Erythroblast (primary cell): ENCODE measurements around the gene CPLX3.

Experiments used
- DNase-seq, 2 experiments: peaks; one replicate each; lab custom pipeline; 2025; lab: John Stamatoyannopoulos, UW
- GATA1 ChIP-seq: IDR thresholded peaks from 2 replicates; pipeline ENCODE4 v1.6.1; 2011; ENCODE audit warnings: low read depth, mild to moderate bottlenecking, control low read depth, low read length, moderate library complexity
- POLR2A ChIP-seq: IDR thresholded peaks from 2 replicates; pipeline ENCODE4 v1.6.1; 2011; ENCODE audit warnings: mild to moderate bottlenecking, low read length

CPLX3 gene, protein sequence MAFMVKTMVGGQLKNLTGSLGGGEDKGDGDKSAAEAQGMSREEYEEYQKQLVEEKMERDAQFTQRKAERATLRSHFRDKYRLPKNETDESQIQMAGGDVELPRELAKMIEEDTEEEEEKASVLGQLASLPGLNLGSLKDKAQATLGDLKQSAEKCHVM

DNA sequence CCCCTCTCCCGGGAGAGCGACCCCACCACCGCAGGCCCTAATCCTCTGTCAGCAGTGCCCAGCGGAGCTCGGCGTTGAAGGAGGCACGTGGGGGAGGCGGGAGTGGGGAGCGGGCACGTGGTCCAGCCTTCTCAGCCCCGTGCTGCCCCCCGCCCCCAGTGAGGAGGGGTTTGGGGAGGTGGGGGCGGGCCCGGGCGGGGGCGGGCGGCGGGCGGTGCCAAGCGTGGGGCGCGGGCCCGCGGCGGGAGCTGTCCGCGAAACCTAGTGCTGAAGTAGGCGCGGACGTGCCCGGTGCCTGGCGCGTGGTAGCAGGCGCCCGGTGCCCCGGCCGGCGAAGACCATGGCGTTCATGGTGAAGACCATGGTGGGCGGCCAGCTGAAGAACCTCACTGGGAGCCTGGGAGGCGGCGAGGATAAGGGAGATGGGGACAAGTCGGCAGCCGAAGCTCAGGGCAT lies at the start of gene CPLX3:
Gene CPLX3, plus strand, starts transcription at position 264 of the 456 bp plus-strand sequence. Its CDS starts 77 bp downstream, at position 341.
- TF ChIP-seq GATA1 (no peak), POLR2A (no peak)
- peak; percentile 46 to 60 for DNase-seq

DNA sequence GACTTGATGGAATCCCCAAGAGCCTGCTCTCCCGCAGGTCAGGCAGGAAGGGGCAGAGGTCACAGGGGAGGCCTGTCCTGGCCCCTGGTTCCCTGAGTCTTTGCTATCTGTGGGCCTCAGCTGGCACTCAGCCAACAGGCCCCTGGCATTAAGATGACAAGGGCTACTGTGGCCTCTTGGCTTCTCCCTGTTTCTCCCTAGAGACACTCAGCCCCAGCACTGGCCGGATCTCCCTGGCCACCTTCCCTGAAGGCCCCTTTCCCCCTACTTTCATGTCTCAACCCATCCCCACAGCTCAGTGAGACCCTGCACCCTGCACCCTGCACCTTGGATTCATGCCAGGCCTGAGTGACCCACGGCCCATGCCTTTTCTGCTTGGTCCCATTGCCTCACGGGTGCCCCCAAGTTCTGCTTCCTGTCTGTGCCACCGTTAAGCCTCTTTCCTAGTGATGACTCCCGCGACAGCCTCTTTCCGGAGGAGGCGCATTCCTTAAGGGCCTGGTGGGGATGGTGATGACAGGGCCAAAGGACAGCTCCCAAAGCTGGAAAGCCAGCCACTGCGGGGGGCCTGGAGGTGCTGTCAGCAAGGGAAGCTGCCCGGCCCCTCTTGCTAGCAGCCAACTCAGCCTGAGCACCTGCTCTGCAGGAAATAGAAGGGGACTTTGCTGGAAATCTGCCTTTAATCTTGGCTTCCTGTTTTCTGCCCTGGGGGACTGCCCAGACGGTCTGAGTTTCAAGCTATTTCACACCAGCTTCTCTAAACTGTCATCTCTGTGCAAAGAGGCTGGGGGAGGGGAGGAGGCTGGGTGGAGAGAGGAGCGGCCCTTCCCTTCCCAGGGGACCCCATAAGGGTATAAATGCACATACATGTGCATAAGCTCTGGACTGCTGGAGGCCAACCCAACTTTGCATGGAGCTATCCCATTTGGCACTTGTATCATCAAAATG lies 49.3 kb upstream of the CPLX3 start:
- DNase-seq, result peak; percentile 42 to 48
- TF ChIP-seq POLR2A, result no peak
- no peak for TF ChIP-seq GATA1

GRCh38 chr15:74777769-74778598 lies 48.4 kb upstream of the CPLX3 start:
- no peak for DNase-seq
- TF ChIP-seq GATA1, result no peak
- TF ChIP-seq POLR2A, result no peak

GRCh38 chr15:74778599-74778970 lies 47.8 kb upstream of the CPLX3 start:
- TF ChIP-seq GATA1, result no peak
- no peak for TF ChIP-seq POLR2A
- no peak for DNase-seq

DNA sequence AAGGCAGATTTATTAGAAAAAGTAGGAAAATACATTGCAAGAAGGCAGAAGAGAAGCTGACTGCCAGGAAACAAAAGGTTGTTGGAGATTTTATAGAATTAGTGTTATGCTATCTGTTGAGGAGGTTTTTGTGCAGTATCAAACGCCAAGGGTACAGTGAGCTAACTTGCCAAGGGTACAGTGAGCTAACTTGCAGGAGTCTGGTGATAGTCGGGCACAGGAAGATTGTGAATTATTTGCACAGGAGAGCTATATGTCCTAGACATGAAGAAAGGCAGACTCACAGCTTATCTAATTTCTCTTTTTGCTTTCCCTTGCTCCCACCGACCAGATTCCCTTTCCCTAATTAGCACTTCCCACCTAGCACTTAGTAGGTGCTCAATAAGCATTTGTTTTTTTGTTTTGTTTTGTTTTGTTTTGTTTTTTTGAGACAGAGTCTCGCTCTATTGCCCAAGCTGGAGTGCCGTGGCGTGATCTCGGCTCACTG lies 47.2 kb upstream of the CPLX3 start:
- DNase-seq, result no peak
- TF ChIP-seq GATA1 (no peak), POLR2A (no peak)

- TF ChIP-seq POLR2A (no peak), GATA1 (no peak)
- peak; percentile 35 to 54 for DNase-seq
Observed at GRCh38 chr15:74780523-74781430, 45.6 kb upstream of the CPLX3 start.

GRCh38 chr15:74781431-74782258 lies 44.8 kb upstream of the CPLX3 start, which contains the start of gene CSK:
CSK (plus strand) TSS chr15:74782080; CDS start chr15:74798298, 16,218 bp downstream.
- peak; percentile 80 to 91 for DNase-seq
- TF ChIP-seq POLR2A (no peak), GATA1 (no peak)

GRCh38 chr15:74782259-74783071 lies 44.0 kb upstream of the CPLX3 start:
- DNase-seq, result peak; percentile 62 to 78
- no peak for TF ChIP-seq POLR2A
- no peak for TF ChIP-seq GATA1

GRCh38 chr15:74783072-74783807 lies 43.2 kb upstream of the CPLX3 start:
- TF ChIP-seq POLR2A, result no peak
- TF ChIP-seq GATA1, result no peak
- peak; percentile 54 to 57 for DNase-seq

DNA sequence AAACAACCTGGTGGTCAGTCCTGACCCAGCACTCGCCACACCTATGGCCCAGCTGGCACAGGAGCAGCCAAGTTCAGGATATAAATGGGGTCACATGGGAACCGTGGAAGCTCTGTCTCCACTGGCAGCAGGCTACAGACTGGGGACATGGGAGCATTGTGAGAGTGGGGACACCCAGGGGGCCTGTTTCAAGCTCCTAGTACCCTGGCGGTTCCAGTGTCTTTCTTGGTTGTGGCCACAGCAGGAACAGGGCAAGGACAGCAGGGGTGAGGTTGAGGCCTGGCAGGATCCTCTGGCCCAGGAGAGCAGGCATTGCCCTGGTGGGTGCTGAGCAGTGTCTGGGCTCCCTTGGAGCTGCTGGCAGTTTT lies 42.6 kb upstream of the CPLX3 start:
- DNase-seq, result no peak
- TF ChIP-seq POLR2A (no peak), GATA1 (no peak)
